IMR-90 (cell line): ENCODE measurements around the gene ZNF480. TPM values are rescaled to one million over a fixed set of nuclear protein-coding genes. Genes with fewer than 3 reads are reported as not detected.

ENCODE experiments used
- ATAC-seq: fragments of 200-7000 bp; cut with Tn5 transposase; 2 replicates; pipeline ENCODE4 v1.9.1; 2020; ENCODE audit warnings: low read depth, mild to moderate bottlenecking, moderate library complexity
- BruUV-seq: library from RNA; stranded (reverse); fragments of 400-500 nt; replicated peaks from 2 replicates; lab custom pipeline; 2021; lab: Mats Ljungman, UMichigan
- CTCF ChIA-PET: fragments of 300-600 bp; formaldehyde crosslinking; extraction: SDS; loops from one replicate; lab custom pipeline; 2021; ENCODE audit warnings: antibody characterized with exemption; lab: Yijun Ruan, JAX
- POLR2A ChIA-PET: fragments of 300-600 bp; sonication (Branson Sonifier 250); formaldehyde crosslinking; loops from one replicate; lab custom pipeline; 2022; ENCODE audit warnings: antibody characterized with exemption; ENCODE audit not compliant: unreplicated experiment; lab: Charles Lee
- DNase-seq: peaks from one replicate; pipeline ENCODE4 v3.0.0; 2013
- H2AFZ ChIP-seq: replicated peaks from 2 replicates; pipeline ENCODE3; 2013; ENCODE audit warnings: low read length, mild to moderate bottlenecking; ENCODE audit not compliant: poor library complexity
- H2AK5ac ChIP-seq: 2 replicates; pipeline ENCODE4 v1.6.1; 2013; ENCODE audit warnings: low read depth, low read length, inconsistent platforms
- H2AK9ac ChIP-seq: replicated peaks from 2 replicates; pipeline ENCODE3; 2013; ENCODE audit warnings: mild to moderate bottlenecking, low read depth, low read length, moderate library complexity; ENCODE audit not compliant: poor library complexity
- H2BK120ac ChIP-seq: 2 replicates; pipeline ENCODE4 v1.6.1; 2013; ENCODE audit warnings: low read depth, low read length, inconsistent platforms
- H2BK15ac ChIP-seq: 3 replicates; pipeline ENCODE4 v1.6.1; 2013; ENCODE audit warnings: low read depth, low read length, inconsistent platforms
- H2BK20ac ChIP-seq: 2 replicates; pipeline ENCODE4 v1.6.1; 2013; ENCODE audit warnings: low read depth, mild to moderate bottlenecking, inconsistent platforms, low read length, moderate library complexity
- H2BK5ac ChIP-seq: 2 replicates; pipeline ENCODE4 v1.6.1; 2013; ENCODE audit warnings: mild to moderate bottlenecking, low read depth, low read length, inconsistent platforms; ENCODE audit not compliant: poor library complexity, severe bottlenecking
- H3K14ac ChIP-seq: replicated peaks from 2 replicates; pipeline ENCODE4 v1.6.1; 2013; ENCODE audit warnings: low read depth, low read length, inconsistent platforms
- H3K18ac ChIP-seq: 2 replicates; pipeline ENCODE4 v1.6.1; 2013; ENCODE audit warnings: low read depth, low read length, control low read depth
- H3K23ac ChIP-seq: 2 replicates; pipeline ENCODE4 v1.6.1; 2013; ENCODE audit warnings: low read depth, low read length, inconsistent platforms
- H3K27ac ChIP-seq: 2 replicates; pipeline ENCODE4 v1.5.1; 2013; ENCODE audit warnings: mild to moderate bottlenecking, control low read depth, low read length; ENCODE audit not compliant: insufficient read depth
- H3K27me3 ChIP-seq: 2 replicates; pipeline ENCODE4 v1.6.1; 2013; ENCODE audit warnings: low read length; ENCODE audit not compliant: control insufficient read depth, insufficient read depth
- H3K36me3 ChIP-seq: 2 replicates; pipeline ENCODE4 v1.6.1; 2013; ENCODE audit warnings: low read length, mixed read lengths; ENCODE audit not compliant: control insufficient read depth, insufficient read depth
- H3K4ac ChIP-seq: 2 replicates; pipeline ENCODE4 v1.6.1; 2013; ENCODE audit warnings: low read depth, low read length, inconsistent platforms
- H3K4me1 ChIP-seq: 2 replicates; pipeline ENCODE4 v1.6.1; 2013; ENCODE audit warnings: low read length, mixed read lengths; ENCODE audit not compliant: control insufficient read depth, insufficient read depth
- H3K4me2 ChIP-seq: 2 replicates; pipeline ENCODE4 v1.6.1; 2013; ENCODE audit warnings: low read depth, mild to moderate bottlenecking, control low read depth, low read length, moderate library complexity
- H3K4me3 ChIP-seq: 2 replicates; pipeline ENCODE4 v1.5.1; 2013; ENCODE audit warnings: low read depth, mild to moderate bottlenecking, control low read depth, low read length, moderate library complexity; ENCODE audit not compliant: insufficient read depth
- H3K56ac ChIP-seq: 2 replicates; pipeline ENCODE4 v1.6.1; 2013; ENCODE audit warnings: low read length, inconsistent platforms; ENCODE audit not compliant: insufficient read depth; ENCODE audit errors: extremely low read depth
- H3K79me1 ChIP-seq, 2 experiments: 2 replicates each; pipeline ENCODE4 v1.6.1; 2013; ENCODE audit warnings: low read length in 2 of 2, inconsistent platforms in 1 of 2, low read depth in 1 of 2
- H3K9ac ChIP-seq: 2 replicates; pipeline ENCODE4 v1.6.1; 2013; ENCODE audit warnings: low read depth, low read length, control low read depth
- H3K9me1 ChIP-seq: 2 replicates; pipeline ENCODE4 v1.6.1; 2013; ENCODE audit warnings: low read length, inconsistent platforms; ENCODE audit not compliant: insufficient read depth
- H3K9me3 ChIP-seq: 2 replicates; pipeline ENCODE4 v1.6.1; 2013; ENCODE audit warnings: low read length; ENCODE audit not compliant: control insufficient read depth, insufficient read depth
- H4K20me1 ChIP-seq: 2 replicates; pipeline ENCODE4 v1.6.1; 2013; ENCODE audit warnings: low read length, inconsistent platforms; ENCODE audit not compliant: insufficient read depth
- H4K5ac ChIP-seq: 2 replicates; pipeline ENCODE4 v1.6.1; 2013; ENCODE audit warnings: mild to moderate bottlenecking, low read depth, low read length, control low read depth
- H4K8ac ChIP-seq, 2 experiments: 2 replicates each; pipeline ENCODE4 v1.6.1; 2013; ENCODE audit warnings: low read depth in 2 of 2, low read length in 2 of 2, control low read depth in 1 of 2, inconsistent platforms in 1 of 2
- H4K91ac ChIP-seq: 2 replicates; pipeline ENCODE4 v1.6.1; 2013; ENCODE audit warnings: low read depth, low read length, inconsistent platforms; ENCODE audit not compliant: insufficient read depth
- BHLHE40 ChIP-seq: fragments of 150-350 bp; IDR thresholded peaks from 2 replicates; pipeline ENCODE4 v1.6.1; 2016; ENCODE audit warnings: mild to moderate bottlenecking, low read depth, low read length
- CEBPB ChIP-seq: IDR thresholded peaks from 2 replicates; pipeline ENCODE4 v1.6.1; 2012; ENCODE audit warnings: low read depth, low read length, improper control_type of control experiment
- CHD1 ChIP-seq: IDR thresholded peaks from 2 replicates; pipeline ENCODE4 v1.6.1; 2012; ENCODE audit warnings: low read depth, low read length, improper control_type of control experiment
- CTCF ChIP-seq: conservative IDR thresholded peaks from 2 replicates; pipeline ENCODE4 v1.5.1; 2012; ENCODE audit warnings: mild to moderate bottlenecking, low read depth, low read length, improper control_type of control experiment
- ELK1 ChIP-seq: fragments of 150-350 bp; IDR thresholded peaks from 2 replicates; pipeline ENCODE4 v1.6.1; 2016; ENCODE audit warnings: low read depth, mild to moderate bottlenecking, low read length, moderate library complexity, borderline replicate concordance
- FOS ChIP-seq: fragments of 150-350 bp; IDR thresholded peaks from 2 replicates; pipeline ENCODE4 v1.6.1; 2016; ENCODE audit warnings: low read depth, low read length
- MAFK ChIP-seq: IDR thresholded peaks from 2 replicates; pipeline ENCODE4 v1.6.1; 2012; ENCODE audit warnings: low read depth, low read length, improper control_type of control experiment
- MAZ ChIP-seq: IDR thresholded peaks from 2 replicates; pipeline ENCODE4 v1.6.1; 2012; ENCODE audit warnings: low read depth, mild to moderate bottlenecking, low read length, improper control_type of control experiment, moderate library complexity, borderline replicate concordance
- MXI1 ChIP-seq: IDR thresholded peaks from 2 replicates; pipeline ENCODE4 v1.6.1; 2012; ENCODE audit warnings: low read depth, mild to moderate bottlenecking, low read length, moderate library complexity, borderline replicate concordance
- NFE2L2 ChIP-seq: fragments of 150-350 bp; IDR thresholded peaks from 2 replicates; pipeline ENCODE4 v1.6.1; 2016; ENCODE audit warnings: low read depth, mild to moderate bottlenecking, low read length
- POLR2A ChIP-seq: IDR thresholded peaks from 2 replicates; pipeline ENCODE4 v1.6.1; 2012; ENCODE audit warnings: mild to moderate bottlenecking, low read depth, low read length
- RAD21 ChIP-seq: IDR thresholded peaks from 2 replicates; pipeline ENCODE4 v1.6.1; 2012; ENCODE audit warnings: low read length, improper control_type of control experiment
- RCOR1 ChIP-seq: IDR thresholded peaks from 2 replicates; pipeline ENCODE4 v1.6.1; 2012; ENCODE audit warnings: mild to moderate bottlenecking, low read length, improper control_type of control experiment; ENCODE audit not compliant: insufficient replicate concordance
- RFX5 ChIP-seq: IDR thresholded peaks from 2 replicates; pipeline ENCODE4 v1.8.0; 2012; ENCODE audit warnings: low read depth, mild to moderate bottlenecking, low read length, moderate library complexity
- SMC3 ChIP-seq: fragments of 150-350 bp; IDR thresholded peaks from 2 replicates; pipeline ENCODE4 v1.6.1; 2016; ENCODE audit warnings: low read depth, mild to moderate bottlenecking, antibody characterized with exemption, low read length, moderate library complexity
- USF2 ChIP-seq: fragments of 150-350 bp; IDR thresholded peaks from 2 replicates; pipeline ENCODE4 v1.6.1; 2017; ENCODE audit warnings: mild to moderate bottlenecking, antibody characterized with exemption, low read length, low read depth
- WGBS, 2 experiments: methylation state at CpG; one replicate each; pipeline versions ENCODE4 v1.1.5 to v1.1.7; 2013; ENCODE audit warnings: missing lambda C conversion rate in 2 of 2; ENCODE audit not compliant: insufficient read length in 1 of 2; ENCODE audit errors: extremely low coverage in 2 of 2; 5-methylcytosine and 5-hydroxymethylcytosine counted together
- dilution Hi-C: fragments of 300-500 bp; cut with HindIII; formaldehyde crosslinking; loops from one replicate; pipeline ENCODE4 v1.14.3; 2018; ENCODE audit warnings: low sequenced_read_pairs; ENCODE audit not compliant: unreplicated experiment
- in situ Hi-C: fragments of 300-500 bp; cut with MboI; formaldehyde crosslinking; loops from 3 replicates; pipeline ENCODE4 v1.14.3; 2019; ENCODE audit warnings: low sequenced_read_pairs, inconsistent platforms, mixed read lengths
- intact Hi-C: fragments of 100-400 bp; cut with micrococcal nuclease; formaldehyde crosslinking; loops from 2 replicates; pipeline ENCODE4 v1.10.0; 2022
- polyA plus RNA-seq, 3 experiments: library from polyadenylated mRNA; depleted of rRNA; stranded (reverse); fragments of >200 nt; gene quantifications; 2 replicates each; pipeline ENCODE4 v1.2.3, GENCODE V29; 2012; ENCODE audit warnings: low replicate concordance in 1 of 3
- total RNA-seq: library from RNA; depleted of rRNA; stranded (reverse); fragments of >200 nt; gene quantifications from 2 replicates; pipeline ENCODE4 v1.2.3, GENCODE V29; 2012

ZNF480 gene
- total and polyA plus RNA-seq, 2 of the 4 experiments (the other 2 are of a cell fraction) = 6.3 to 10.9 TPM

GRCh38 chr19:52307275-52307674 lies 10.3 kb downstream of the ZNF480 start:
- Histone ChIP-seq H3K9me1 (no peaks in the 10 kb centered on the region), H3K18ac (no peak overlapping the region), H4K5ac (no peak overlapping the region), H2BK20ac (no peak overlapping the region), H2BK5ac (no peak overlapping the region), H3K36me3 (peaks cover 49% of the 10 kb centered on the region), H3K9me3 (peaks cover 57% of the 10 kb centered on the region), H2AK9ac (no peak overlapping the region), H3K4me1 (no peaks in the 10 kb centered on the region), H4K20me1 (no peaks in the 10 kb centered on the region), H3K9ac (no peak overlapping the region), H3K4me3 (no peak overlapping the region), H2BK15ac (no peak overlapping the region), H3K4me2 (no peak overlapping the region), H3K56ac (no peak overlapping the region), H3K4ac (no peak overlapping the region), H3K14ac (no peak overlapping the region), H3K79me1 (peaks cover 5 to 6% of the 10 kb centered on the region in 2 experiments; a peak in 2 of 4 replicates), H2AFZ (no peak overlapping the region), H3K27ac (no peak overlapping the region), H3K23ac (no peak overlapping the region), H2BK120ac (no peak overlapping the region), H3K27me3 (no peaks in the 10 kb centered on the region), H4K8ac (no peak overlapping the region), H2AK5ac (no peak overlapping the region), H4K91ac (no peak overlapping the region)
- no peak for TF ChIP-seq MXI1
- TF ChIP-seq RCOR1 = no peak
- TF ChIP-seq CHD1 = no peak
- TF ChIP-seq MAFK = no peak
- TF ChIP-seq RFX5 = no peak
- TF ChIP-seq FOS = no peak
- no peak for TF ChIP-seq BHLHE40
- no peak for TF ChIP-seq MAZ
- TF ChIP-seq RAD21 = no peak
- no peak for TF ChIP-seq CEBPB
- no peak for TF ChIP-seq CTCF
- no peak for TF ChIP-seq SMC3
- no peak for TF ChIP-seq NFE2L2
- no peak for TF ChIP-seq USF2
- TF ChIP-seq POLR2A = no peak
- no peak for TF ChIP-seq ELK1
- DNase-seq (peak; percentile 19), ATAC-seq (no peak)
- no TSS peak for BruUV-seq
- in situ Hi-C loops = no loop called here
- intact Hi-C loops = no loop called here
- CTCF ChIA-PET = no interaction called here
- WGBS, 2 experiments = no CpG with 5 or more reads among the region's 10 CpGs
- dilution Hi-C loops = no loop called here
- POLR2A ChIA-PET = no interaction called here
